Activated CD4-positive, alpha-beta T cell treated with anti-CD3 and anti-CD28 coated beads, Interleukin-2, amount 50 U/mL, for 4 hours (primary cell): ENCODE data around the gene CHRNG.
"Not testable (repeated sequence)": the region's sequence is repeated elsewhere in the genome, so short reads cannot be mapped to it uniquely, and the experiment has no call there.

ENCODE experiments used
- DNase-seq, 2 experiments: peaks; one replicate each; pipeline ENCODE4 v3.0.0-alpha.2; 2020

The CHRNG gene

DNA sequence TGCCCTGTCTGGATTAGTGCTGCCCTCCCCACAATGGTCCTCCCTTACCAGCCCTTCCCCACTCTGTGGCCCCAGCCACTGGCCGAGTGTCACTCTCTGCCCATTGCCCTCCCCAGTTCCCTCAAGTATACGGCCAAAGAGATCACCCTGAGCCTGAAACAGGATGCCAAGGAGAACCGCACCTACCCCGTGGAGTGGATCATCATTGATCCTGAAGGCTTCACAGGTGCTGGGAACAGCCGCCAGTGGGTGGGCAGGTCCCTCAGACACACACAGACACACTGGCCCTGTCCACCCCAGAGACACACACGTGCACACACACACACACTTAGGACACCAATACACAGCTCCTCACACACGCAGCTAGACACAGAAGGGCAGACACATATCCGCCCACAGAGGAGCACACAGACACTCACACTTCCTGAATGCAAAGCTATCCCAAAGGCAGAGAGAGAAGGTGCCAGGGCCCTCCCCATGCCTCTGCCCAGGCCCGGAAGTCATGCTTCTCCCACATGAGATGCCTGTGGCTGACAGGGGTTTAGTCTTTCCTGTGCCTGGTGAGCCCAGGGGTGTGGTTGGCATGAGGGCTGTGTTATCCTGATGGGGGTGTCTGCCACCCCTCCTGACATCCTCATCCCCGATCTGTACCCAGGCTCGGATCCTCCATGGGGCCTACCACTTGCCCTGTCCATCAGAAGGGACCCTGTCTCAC, 10.6 kb upstream of the CHRNG start:
- DNase-seq, result no peak

DNA sequence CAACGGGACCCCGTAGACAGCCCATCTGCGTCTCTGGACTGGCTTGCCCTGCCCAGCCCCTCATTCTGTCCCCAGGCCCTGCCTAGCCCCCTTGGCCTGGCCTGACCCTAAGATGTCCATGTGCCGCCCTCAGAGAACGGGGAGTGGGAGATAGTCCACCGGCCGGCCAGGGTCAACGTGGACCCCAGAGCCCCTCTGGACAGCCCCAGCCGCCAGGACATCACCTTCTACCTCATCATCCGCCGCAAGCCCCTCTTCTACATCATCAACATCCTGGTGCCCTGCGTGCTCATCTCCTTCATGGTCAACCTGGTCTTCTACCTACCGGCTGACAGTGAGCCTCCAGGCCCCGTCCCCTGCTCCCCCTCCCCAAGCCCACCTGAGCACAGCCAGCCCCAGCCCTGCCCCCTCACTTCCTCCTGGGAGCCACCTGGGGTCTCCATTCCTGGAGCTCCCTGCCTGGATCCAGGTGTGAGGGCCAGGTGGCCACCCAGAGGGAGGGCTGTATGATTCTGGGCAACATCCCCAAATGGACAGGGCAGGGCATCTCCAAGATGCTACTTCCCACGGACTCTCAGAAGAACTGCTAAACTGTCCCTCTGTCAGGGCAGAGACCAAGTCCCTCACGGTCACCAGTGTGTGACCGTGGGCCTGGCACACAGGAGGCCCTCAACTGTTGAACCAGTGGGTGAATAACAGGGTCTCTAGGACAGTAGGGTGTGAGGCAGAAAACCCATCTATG, 9.5 kb upstream of the CHRNG start:
- DNase-seq, result no peak

DNA sequence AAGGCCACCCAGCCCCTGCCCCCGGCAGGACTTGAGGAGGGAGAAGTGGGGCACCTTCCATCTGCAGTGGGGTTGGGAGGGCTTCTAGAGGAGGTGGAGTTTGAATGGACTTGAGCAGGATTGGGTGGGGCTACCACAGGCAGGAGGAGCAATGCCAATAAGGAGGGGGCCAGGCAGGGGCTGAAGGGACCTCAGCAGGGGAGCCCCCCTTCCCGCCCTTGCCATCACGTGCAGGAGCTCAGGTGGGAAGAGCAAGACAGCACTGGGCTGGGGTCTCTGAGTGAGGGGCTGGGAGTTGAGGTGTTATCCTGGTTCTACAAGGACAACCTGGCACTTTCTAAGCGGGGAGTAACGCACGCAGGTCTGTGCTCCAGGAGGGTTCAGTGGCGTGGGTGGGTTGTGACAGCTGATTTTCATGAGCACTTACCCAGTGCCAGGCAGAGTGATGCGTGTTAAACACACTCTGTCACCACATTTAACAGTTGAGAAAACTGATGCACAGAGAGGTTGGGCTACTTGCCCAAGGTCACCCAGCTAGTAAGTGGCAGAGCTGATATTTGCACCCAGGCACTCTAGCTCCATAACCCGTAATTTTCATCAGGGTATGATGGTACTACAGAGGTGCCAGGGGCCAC, 8.7 kb upstream of the CHRNG start:
- DNase-seq, result no peak

DNA sequence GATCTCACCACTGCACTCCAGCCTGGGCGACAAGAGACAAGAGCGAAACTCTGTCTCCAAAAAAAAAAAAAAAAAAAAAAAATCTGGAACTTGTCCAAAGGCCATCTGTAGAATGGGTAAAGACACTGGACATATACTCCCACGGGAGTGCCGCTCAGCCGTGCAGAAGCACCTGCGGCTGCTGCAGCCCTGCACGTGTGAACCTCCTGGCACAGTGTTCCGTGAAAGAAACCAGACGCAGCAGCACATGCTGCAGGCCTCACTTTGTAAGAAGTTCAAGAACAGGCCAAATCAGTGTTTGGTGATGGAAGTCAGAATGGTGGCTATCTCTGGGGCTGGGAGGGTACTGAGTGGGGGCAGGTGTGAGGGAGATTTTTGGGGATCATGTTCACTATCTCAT, 7.1 kb upstream of the CHRNG start:
- DNase-seq, result no peak

DNA sequence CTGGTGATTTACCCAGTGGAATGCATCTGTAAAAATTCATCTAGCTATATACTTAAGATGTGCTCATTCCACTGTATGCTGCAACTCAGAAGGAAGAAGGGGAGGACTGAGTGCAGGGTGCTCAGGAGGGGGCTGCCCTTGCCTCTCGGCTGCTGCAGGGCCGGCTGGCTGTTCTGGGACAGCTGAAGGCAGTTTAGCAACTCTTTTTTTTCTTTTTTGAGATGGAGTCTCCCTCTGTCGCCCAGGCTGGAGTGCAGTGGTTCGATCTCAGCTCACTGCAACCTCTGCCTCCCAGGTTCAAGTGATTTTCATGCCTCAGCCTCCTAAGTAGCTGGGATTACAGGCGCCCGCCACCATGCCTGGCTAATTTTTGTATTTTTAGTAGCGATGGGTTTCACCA, 6.7 kb upstream of the CHRNG start:
- not testable (repeated sequence) for DNase-seq

DNA sequence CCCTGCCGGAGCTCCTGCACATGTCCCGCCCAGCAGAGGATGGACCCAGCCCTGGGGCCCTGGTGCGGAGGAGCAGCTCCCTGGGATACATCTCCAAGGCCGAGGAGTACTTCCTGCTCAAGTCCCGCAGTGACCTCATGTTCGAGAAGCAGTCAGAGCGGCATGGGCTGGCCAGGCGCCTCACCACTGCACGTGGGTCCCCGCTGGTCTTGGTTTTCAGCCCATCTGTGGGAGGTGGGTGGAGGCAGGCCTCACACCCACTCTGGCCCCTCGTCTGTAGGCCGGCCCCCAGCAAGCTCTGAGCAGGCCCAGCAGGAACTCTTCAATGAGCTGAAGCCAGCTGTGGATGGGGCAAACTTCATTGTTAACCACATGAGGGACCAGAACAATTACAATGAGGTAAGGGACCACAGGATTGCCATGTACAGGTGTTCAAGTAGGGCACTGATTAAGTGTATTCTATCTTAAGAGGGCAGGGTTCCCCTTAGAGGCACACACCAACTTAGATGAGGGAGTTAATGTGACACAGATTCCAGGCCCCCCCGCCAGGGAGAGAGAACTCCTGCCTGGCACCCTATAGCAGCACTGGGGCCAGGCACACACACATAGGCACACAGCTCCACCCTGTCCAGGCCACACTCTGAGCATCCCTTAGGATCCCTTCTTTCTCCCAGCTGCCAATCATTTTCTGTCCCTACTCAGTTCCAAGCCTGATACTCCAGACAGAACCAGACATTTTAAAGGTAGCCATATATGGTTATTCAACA, 5.4 kb upstream of the CHRNG start:
- no peak for DNase-seq

DNA sequence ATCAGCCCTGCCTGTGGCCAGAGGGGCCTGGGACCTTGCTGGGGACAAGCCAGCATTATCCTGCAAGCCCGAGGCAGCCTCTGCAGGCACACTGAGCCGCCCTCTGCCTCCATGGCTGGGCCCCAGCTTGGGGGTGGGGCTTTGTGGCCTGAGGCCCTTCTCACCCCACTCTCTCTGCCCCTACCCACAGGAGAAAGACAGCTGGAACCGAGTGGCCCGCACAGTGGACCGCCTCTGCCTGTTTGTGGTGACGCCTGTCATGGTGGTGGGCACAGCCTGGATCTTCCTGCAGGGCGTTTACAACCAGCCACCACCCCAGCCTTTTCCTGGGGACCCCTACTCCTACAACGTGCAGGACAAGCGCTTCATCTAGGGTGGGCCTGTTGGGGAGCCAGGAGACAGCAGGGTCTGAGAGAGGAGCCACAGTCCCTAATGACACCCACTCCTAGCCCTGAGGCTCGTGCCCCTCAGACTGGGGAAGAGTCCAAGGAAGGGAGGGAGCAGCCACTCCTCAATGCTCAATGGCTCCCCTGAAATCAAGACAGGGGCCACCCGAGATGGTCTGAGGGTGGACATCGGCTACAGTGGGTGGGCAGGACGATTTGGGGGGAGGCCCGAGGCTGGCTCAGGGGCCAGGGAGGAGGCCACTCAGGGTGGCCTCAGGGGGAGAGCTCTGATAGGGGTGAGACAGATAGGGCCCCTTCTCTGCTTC, 4.4 kb upstream of the CHRNG start:
- DNase-seq, result no peak

DNA sequence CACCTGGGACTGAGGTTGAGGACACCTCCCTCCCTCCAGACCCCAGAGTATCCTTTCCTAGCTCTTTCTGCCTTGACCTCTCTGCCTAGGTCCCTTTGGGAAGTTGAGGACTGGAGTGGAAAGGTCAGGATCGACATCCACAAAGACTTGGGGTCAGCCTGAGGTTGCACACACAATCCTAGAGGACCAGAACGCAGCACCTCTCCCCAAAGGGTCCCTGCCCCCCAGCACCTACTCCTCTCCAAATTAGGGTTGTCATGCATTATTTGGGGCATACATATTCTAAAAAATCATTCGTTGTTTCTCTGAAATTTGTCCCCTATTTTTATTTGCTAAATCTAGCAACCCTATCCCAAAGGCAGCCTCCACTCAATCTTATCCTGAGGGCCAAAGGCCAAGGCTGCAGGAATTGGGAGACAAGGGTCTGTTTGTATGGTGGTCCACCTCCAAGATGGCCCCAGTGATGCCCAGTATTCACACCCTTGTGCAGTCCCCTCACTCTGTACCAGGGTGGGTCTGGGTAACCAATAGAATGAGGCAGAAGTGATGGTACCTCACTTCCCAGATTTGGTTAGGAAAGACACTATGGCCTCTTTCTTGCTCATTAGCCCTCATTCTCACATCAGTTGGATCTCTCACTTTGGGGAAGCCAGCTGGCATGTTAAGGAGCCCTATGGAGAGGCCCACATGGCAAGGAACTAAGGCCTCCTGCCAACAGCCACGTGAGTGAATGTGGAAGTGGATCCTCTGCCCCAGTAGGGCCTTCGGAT, 3.5 kb upstream of the CHRNG start:
- DNase-seq, result no peak

DNA sequence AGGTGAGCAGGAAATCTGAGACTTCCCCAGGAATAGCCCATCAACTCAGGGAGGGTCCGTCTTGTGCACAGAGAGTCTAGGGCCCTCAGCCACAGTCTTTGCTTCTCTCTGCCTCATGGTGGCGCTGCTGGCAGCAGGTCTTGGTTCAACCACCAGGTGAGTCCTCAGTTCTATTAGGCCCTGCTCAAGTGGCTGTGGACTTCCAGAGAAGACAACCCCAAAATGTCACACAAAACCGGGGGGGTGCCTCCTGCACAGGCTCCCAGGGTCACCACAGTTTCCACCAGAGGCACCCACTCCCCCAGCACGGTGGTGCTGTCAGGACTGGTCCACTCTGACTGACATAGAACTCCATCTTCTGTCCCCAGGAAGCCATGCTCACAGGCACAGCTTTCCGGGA, 2.4 kb upstream of the CHRNG start:
- DNase-seq, result no peak

DNA sequence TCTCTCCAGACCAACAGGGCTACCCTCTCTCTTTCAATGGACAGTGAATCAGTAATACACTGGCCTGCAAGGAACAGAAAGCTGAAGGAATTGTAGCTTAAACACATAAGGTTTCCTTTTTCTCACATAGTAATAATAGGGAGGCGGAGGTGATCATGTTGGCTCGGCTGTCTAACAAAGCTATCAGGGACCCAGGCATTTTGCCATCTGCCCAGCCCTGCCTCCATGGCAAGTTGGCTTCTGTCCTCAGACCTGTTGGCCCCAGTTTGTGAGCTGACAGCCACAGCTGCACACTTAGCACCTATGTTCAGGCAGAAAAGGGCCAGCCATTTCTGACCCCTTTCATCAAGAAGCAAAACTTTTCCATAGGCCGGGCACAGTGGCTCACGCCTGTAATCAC, 2.0 kb upstream of the CHRNG start:
- DNase-seq, result no peak

DNA sequence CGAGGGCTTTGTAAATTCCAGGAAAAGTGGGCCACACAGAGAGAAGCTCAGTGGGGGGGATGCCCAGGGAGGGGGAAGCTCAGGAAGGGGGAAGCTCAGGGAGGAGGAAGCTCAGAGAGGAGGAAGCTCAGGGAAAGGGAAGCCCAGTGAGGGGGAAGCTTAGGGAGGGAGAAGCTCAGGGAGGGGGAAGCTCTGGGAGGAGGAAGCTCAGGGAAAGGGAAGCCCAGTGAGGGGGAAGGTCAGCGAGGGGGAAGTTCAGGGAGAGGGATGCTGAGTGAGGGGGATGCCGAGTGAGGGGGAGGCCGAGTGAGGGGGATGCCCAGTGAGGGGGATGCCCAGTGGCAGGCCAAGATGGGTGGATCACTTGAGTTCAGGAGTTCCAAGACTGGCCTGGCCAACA, 821 bp upstream of the CHRNG start:
- no peak for DNase-seq

DNA sequence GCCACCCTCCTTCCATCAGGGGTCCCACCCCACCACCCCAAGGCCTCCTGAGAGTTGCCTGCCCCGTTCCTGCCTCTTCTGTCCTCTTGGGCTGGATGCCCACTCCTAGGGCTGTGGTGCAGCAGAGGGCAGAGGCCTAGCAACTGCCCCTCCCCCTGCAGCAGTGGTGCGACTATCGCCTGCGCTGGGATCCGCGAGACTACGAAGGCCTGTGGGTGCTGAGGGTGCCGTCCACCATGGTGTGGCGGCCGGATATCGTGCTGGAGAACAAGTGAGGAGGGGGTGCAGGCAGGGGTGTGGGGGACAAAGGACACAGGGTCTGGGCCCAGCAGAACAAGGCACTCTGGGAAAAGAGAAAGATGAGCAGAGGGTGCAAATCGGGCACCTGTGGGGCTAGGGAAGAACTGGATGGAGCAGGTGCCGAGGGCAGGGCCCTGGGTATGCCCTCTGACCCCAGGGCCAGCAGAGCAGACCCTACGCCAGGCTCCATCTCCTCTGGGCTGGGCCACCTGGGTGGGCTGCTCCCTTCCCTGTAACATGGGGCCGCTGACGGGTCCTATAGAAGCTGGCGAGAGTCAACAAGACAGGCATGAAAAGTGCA, 1.0 kb downstream of the CHRNG start:
- DNase-seq, result no peak

DNA sequence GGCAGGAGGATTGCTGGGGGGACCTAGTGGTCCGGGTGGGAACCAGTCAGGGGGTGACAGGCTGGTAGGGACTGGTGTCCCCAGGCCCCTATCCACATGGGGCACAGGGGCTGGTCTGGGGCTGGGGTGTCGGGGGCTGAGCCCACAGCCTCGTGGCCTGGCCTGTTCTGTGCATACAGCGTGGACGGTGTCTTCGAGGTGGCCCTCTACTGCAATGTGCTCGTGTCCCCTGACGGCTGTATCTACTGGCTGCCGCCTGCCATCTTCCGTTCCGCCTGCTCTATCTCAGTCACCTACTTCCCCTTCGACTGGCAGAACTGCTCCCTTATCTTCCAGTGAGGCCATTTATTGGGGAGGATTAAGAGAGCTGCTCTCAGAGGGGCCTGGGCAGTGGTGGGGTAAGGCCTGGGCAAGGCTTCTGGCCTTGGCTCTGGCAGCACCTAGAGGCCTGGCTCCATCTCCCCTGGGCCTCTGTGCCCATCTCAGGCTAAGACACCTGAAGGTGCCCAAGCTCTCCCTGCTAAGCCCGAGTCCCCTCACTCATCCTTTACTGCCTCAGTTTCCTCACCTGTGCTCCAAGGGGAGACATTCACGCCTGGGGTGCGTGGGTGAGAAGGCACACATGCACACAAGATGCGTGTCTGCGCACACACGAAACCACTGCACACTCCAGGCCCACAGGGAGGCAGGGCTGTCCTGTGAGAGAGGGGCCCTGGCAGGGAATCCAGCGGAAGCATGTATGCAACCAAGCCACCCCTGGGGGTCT, 1.9 kb downstream of the CHRNG start:
- no peak for DNase-seq

DNA sequence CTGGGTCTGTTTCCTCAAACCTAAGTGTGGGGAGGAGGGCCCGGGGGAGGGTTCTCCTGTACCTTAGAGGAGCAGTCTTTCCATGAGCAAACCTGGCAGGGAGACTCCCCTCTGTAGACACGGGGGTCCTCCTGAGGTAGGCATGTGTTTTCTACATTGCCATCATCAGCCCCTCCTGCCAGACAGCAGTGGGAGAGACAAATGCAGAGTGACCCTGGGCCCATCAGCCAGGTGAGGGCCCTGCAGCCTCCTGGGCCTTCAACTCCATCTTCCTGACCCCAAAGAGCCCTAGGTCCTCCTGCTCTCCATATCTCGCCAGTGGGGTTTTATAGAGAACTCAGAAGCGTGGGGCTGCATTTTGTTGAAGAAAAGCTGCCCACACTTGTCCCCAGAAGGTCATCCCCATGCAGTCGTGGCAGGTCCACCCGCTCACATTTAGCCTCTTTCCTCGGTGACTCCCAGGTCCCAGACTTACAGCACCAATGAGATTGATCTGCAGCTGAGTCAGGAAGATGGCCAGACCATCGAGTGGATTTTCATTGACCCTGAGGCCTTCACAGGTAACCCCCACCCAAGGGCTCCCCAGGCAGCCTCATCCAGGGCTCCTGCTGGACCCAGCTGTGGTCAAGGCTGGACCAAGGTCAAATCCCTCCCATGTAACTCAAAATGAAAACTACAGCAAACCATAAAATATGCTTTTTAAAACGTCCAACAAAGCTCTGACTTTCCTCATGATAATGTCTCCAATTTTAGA, 2.6 kb downstream of the CHRNG start:
- DNase-seq, result no peak

DNA sequence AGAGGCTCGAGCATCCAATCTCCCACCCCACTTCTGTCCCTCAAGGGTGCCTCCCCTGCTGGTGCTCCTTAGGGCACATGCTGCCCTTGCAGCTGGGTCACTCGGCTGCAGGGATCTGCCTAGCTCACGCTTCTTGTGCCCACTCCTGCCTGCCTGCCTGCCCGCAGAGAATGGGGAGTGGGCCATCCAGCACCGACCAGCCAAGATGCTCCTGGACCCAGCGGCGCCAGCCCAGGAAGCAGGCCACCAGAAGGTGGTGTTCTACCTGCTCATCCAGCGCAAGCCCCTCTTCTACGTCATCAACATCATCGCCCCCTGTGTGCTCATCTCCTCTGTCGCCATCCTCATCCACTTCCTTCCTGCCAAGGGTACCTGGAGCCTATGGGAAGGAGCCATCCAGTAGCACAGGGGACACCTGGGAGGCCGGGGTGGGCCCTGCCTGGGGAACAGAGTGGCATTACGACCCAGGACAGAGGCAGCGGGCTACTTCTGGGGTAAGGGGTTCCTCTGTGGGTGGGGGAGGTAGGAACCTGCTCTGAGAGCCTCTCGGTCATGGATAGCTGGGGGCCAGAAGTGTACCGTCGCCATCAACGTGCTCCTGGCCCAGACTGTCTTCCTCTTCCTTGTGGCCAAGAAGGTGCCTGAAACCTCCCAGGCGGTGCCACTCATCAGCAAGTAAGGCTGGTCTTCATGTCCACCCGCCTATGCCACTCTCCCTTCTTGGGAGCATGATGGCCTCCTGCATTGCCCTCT, 3.4 kb downstream of the CHRNG start:
- no peak for DNase-seq

DNA sequence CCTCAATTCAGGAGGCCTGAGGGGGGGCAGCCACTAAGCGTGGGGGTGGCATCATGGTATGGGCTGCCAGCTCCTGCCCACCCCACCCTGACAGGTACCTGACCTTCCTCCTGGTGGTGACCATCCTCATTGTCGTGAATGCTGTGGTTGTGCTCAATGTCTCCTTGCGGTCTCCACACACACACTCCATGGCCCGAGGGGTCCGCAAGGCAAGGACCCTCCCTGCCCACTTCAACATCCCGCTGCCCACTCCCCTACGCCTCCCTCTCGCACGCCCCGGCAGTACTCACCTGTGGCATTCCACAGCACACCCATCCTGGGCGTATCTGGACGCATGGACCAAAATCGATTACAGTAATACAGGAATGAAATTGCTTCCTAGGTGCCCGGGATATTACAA, 4.0 kb downstream of the CHRNG start:
- no peak for DNase-seq

DNA sequence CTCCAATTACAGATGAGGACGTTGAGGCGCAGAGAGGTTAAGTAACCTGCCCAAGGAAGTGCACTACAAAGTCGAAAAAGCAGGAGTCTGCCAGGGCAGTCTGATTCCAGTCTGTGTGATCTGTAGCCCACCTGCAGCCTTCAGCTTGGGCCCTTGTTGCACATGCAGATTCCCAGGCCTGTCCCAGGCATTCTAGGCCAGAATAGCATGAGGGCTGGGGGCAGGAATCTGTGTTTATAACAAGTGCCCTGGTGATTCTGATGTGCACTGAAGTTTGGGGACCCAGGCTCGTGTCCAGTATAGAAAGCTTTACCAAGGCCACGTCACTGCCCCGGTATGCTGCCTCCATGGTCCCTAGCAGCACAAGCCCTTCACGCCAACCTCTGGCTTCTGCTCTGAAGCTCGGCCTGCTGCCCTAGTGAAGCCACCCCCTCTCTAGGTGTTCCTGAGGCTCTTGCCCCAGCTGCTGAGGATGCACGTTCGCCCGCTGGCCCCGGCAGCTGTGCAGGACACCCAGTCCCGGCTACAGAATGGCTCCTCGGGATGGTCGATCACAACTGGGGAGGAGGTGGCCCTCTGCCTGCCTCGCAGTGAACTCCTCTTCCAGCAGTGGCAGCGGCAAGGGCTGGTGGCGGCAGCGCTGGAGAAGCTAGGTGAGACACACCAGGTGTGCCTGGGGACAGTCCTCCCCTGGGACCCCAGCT, 4.6 kb downstream of the CHRNG start:
- no peak for DNase-seq

DNA sequence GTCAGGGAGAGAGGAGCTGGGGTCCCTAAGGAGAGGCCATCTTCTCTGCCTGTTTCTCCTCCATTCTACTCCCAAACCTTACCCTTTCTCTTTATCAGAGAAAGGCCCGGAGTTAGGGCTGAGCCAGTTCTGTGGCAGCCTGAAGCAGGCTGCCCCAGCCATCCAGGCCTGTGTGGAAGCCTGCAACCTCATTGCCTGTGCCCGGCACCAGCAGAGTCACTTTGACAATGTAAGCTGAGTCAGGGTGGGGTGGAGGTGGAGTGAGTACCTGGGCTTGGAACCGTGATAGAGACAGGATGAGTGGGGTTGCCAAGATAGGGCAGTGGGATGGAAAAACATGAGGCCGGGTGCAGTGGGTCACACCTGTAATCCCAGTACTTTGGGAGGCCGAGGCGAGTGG, 5.2 kb downstream of the CHRNG start:
- DNase-seq, result no peak
